C4-2B (cell line): Measurements from ENCODE around the gene RFWD3.

Experiments
- CTCF ChIP-seq: fragments of 450-650 bp; conservative IDR thresholded peaks from 2 replicates; pipeline ENCODE4 v1.5.1; 2017; ENCODE audit warnings: mild to moderate bottlenecking
- ZFX ChIP-seq: fragments of 450-650 bp; IDR thresholded peaks from 2 replicates; pipeline ENCODE4 v1.6.1; 2017

- TF ChIP-seq CTCF (no peak), ZFX (no peak)
Measured at GRCh38 chr16:74700116-74700437, 33.4 kb upstream of the RFWD3 start.
